Right lobe of liver (tissue), 6 donors: ENCODE measurements around the gene TMEM129. TPM values are rescaled to one million over a fixed set of nuclear protein-coding genes. Genes with fewer than 3 reads are reported as not detected.

Experiments
- ATAC-seq, 4 donors: fragments of 200-7000 bp; cut with Tn5 transposase; one replicate each; pipeline ENCODE4 v1.9.1; 2020; ENCODE audit warnings: mild to moderate bottlenecking in 4 of 4, moderate library complexity in 4 of 4
- DNase-seq, 3 donors: peaks; one replicate each; pipeline ENCODE4 v3.0.0-alpha.2; 2020
- H3K27ac ChIP-seq, 3 donors: fragments of 200-600 bp; one replicate each; pipeline ENCODE4 v1.8.0; 2022
- H3K27me3 ChIP-seq, 2 donors: fragments of 200-600 bp; one replicate each; pipeline ENCODE4 v1.8.0; 2022
- H3K36me3 ChIP-seq, 4 donors: fragments of 200-600 bp; sonication (generic) in 1 of 4; one replicate each; pipeline versions ENCODE4 v1.5.1 to v1.8.0; 2017 to 2022; ENCODE audit warnings: control low read depth in 1 of 4
- H3K4me1 ChIP-seq, 4 donors: fragments of 200-600 bp; sonication (generic) in 1 of 4; one replicate each; pipeline versions ENCODE4 v1.5.1 to v1.8.0; 2017 to 2022; ENCODE audit warnings: control low read depth in 1 of 4
- H3K4me3 ChIP-seq, 3 donors: fragments of 200-600 bp; one replicate each; pipeline ENCODE4 v1.8.0; 2022
- H3K9me3 ChIP-seq, 4 donors: fragments of 200-600 bp; sonication (generic) in 1 of 4; one replicate each; pipeline versions ENCODE4 v1.5.1 to v1.8.0; 2017 to 2022; ENCODE audit warnings: control low read depth in 1 of 4
- POLR2A ChIP-seq: fragments of 450-650 bp; IDR thresholded peaks from one replicate; pipeline ENCODE4 v1.6.1; 2017; ENCODE audit warnings: antibody characterized with exemption, mild to moderate bottlenecking
- WGBS: methylation state at CpG from one replicate; pipeline ENCODE4 v1.1.6; 2018; ENCODE audit warnings: low coverage, low lambda C conversion rate; ENCODE audit not compliant: insufficient coverage; ENCODE audit errors: missing lambda C conversion rate; 5-methylcytosine and 5-hydroxymethylcytosine counted together
- intact Hi-C, 2 donors: fragments of 100-400 bp; cut with DNase I; formaldehyde crosslinking; loops; one replicate each; pipeline versions ENCODE4 v1.11.2 to v1.14.1; 2022
- total RNA-seq, 6 experiments: library from RNA; depleted of rRNA in 2 of 6; stranded (reverse); fragments of >200 nt in 2 of 6; fragmentation: NEBNext Ultra II Directional in 3 of 6; extraction: Animal tissue kit (Norgen Biotek cat#: 25700) in 3 of 6; gene quantifications; one replicate each; pipeline versions ENCODE4 v1.1.0 to v1.2.4, GENCODE V29; 2016 to 2023
- TF ChIP-seq, protein P1 (sequence below), 4 donors: fragments of 200-600 bp in 3 of 4; fragments of 450-650 bp in 1 of 4; IDR thresholded peaks; one replicate each; pipeline versions ENCODE4 v1.5.1 to v1.8.0; 2016 to 2022; ENCODE audit warnings: antibody characterized with exemption in 4 of 4, mild to moderate bottlenecking in 2 of 4
- donor health status: DM: no; HTN: yes; CAD: no.
- donor health status: DM: no; HTN: no; CAD: no.
- donor health status: DM: no; HTN: no; CAD: no.
- donor health status: DM: no; HTN: yes; CAD: no.
- donor health status: DM: no; HTN: yes; CAD: no.

TMEM129 gene
- total RNA-seq, 6 experiments from 2014 or later: 13.8 to 51.0 (median 25.4) TPM

DNA sequence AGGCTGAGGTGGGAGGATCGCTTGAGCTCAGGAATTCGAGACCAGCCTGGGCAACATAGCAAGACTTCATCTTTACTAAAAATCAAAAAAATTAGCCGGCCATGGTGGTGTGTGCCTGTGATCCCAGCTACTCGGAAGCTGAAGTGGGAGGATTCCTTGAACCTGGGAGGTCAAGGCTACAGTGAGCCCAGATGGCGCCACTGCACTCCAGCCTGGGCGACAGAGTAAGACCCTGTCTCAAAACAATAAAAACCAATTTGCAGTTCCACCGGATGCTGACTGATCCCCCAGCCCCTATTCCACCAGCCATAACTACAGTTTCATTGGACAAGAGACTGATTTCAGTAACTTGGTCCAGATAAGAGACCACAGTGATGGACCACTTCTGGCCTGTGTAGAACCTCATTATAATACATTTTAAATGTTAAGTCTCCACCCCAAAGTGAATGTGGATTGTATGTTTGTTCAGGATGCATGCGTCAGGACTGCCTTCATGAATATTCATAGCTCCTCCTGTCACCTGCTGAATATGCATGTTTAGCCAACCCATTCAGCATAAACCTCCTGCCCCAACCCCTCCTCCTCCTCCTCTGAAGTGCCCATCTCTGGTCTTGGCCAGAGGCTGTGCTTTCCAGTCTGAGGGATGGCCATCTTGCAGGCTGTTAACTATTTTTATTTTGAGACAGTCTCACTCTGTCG, 6.7 kb downstream of the TMEM129 start:
- ATAC-seq (no peak), DNase-seq (no peak)
- H3K9me3 ChIP-seq: no peaks in the 10 kb centered on the region
- H3K4me1 ChIP-seq: peaks cover 0 to 41% (median 13%) of the 10 kb centered on the region in 4 donors
- no peak overlapping the region for H3K27ac ChIP-seq
- intact Hi-C loops: no loop called here
- TF ChIP-seq POLR2A: no peak
- TF ChIP-seq, protein P1, sequence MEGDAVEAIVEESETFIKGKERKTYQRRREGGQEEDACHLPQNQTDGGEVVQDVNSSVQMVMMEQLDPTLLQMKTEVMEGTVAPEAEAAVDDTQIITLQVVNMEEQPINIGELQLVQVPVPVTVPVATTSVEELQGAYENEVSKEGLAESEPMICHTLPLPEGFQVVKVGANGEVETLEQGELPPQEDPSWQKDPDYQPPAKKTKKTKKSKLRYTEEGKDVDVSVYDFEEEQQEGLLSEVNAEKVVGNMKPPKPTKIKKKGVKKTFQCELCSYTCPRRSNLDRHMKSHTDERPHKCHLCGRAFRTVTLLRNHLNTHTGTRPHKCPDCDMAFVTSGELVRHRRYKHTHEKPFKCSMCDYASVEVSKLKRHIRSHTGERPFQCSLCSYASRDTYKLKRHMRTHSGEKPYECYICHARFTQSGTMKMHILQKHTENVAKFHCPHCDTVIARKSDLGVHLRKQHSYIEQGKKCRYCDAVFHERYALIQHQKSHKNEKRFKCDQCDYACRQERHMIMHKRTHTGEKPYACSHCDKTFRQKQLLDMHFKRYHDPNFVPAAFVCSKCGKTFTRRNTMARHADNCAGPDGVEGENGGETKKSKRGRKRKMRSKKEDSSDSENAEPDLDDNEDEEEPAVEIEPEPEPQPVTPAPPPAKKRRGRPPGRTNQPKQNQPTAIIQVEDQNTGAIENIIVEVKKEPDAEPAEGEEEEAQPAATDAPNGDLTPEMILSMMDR (IDR thresholded peaks at IDR 0.05): no peak
- H3K27me3 ChIP-seq: no peaks in the 10 kb centered on the region
- no peak overlapping the region for H3K4me3 ChIP-seq
- WGBS: 68% methylated on average over 9 of the region's 9 CpGs
- H3K36me3 ChIP-seq: peaks cover 0 to 2% (median 0%) of the 10 kb centered on the region in 4 donors

DNA sequence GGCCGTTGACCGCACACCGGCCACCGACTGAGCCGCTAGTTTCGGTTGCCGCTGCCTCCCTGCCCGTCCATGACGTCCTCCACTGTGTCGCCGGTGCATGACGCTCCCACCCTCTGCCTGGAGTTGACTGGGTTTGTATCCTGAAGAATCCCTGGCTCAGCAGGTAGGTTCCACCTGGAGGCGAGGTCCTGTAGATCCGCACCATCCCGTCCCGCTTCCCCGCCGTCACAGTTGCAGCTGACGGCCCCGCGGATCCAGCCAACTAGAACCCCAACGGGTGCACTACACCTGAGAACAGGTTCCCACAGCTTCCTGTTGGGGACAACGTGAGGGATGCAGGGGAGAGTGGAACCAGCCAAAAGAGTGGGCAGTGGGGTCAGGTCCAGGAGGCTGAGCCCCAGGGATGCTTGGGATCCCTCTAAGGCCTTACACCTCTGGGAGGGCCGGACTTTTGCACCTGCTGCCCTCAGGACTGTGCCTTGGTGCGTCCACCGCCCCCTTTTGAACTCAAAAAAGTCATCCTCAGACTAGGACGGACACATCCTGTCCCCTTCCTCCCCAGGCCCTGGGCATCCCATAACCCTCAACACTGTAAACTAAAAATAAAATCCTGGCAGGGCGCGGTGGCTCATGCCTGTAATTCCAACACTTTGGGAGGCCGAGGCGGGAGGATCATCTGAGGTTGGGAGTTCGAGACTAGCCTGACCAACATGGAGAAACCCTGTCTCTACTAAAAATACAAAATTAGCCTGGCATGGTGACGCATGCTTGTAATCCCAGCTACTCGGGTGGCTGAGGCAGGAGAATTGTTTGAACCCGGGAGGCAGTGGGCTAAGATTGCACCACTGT, 7.9 kb downstream of the TMEM129 start:
- TF ChIP-seq POLR2A: no peak
- TF ChIP-seq, protein P1 (IDR thresholded peaks at IDR 0.05): no peak
- WGBS: 25% methylated on average over 16 of the region's 35 CpGs
- no peaks in the 10 kb centered on the region for H3K27me3 ChIP-seq
- H3K4me1 ChIP-seq: peaks cover 0 to 29% (median 9%) of the 10 kb centered on the region in 4 donors
- peak overlapping the region; percentile 80 to 93 (median 87) for H3K4me3 ChIP-seq
- intact Hi-C loops: no loop called here
- H3K27ac ChIP-seq: peak overlapping the region; percentile 99 to 100 (median 99)
- peaks cover 0 to 2% (median 0%) of the 10 kb centered on the region in 4 donors for H3K36me3 ChIP-seq
- no peak for DNase-seq
- no peaks in the 10 kb centered on the region for H3K9me3 ChIP-seq
- ATAC-seq: peak in 3 of 4 donors; percentile 1 to 23 (median 8)

DNA sequence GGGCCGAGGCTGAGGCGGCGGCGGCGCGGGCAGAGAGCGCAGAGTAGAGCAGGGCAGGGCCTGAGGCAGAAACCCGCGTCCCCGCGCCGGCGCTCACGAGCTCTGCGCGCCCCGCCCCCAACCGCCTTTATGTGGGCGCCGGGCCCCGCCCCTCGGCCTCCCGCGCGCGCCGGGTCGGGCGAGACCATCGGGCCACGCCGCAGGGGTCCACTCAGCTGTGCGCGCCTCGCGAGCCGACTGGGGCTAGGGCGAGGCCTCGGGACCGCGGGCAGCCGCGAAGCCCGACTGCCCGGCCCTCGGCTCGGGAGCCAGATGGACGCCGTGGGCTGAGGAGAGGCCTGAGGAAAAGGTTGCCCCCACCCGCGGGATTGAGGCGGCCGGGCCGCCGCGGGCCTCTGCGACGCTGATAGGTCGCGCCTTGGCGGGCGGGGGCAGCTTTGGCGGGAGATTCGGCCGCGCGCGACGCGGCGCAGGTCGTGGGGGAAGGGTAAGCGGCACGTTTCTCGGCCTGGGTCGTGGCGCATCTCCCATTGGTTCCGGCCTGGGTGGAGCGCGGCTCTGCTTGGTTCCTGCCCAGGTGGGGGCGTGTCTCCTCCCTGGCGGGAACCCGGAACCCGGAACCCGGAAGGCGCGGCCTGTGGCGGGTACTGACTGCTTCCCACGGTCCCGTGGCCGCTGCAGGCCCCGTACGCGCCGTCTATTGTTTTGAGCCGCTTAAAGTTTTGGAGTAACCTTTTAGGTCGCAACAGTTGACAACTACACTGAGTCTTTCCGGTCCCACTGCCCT, 8.7 kb downstream of the TMEM129 start, which contains the start of gene SLBP:
Gene SLBP, minus strand, starts transcription at position 104 of the 787 bp plus-strand sequence. CDS start 131 bp downstream, outside the sequence.
- DNase-seq (peak; percentile 98 to 99 (median 98)), ATAC-seq (peak; percentile 90 to 95 (median 92))
- peak; percentile 96 for TF ChIP-seq POLR2A
- TF ChIP-seq, protein P1 (IDR thresholded peaks at IDR 0.05): no peak
- no peaks in the 10 kb centered on the region for H3K36me3 ChIP-seq
- H3K4me1 ChIP-seq: peaks cover 0 to 20% (median 6%) of the 10 kb centered on the region in 4 donors
- peak within 1 kb of the TSS; percentile 99 to 100 (median 99) for H3K27ac ChIP-seq
- no peaks in the 10 kb centered on the region for H3K9me3 ChIP-seq
- peak within 1 kb of the TSS; percentile 80 to 93 (median 87) for H3K4me3 ChIP-seq
- intact Hi-C loops: no loop called here
- WGBS: 0% methylated on average over 12 of the region's 98 CpGs
- H3K27me3 ChIP-seq: no peaks in the 10 kb centered on the region

DNA sequence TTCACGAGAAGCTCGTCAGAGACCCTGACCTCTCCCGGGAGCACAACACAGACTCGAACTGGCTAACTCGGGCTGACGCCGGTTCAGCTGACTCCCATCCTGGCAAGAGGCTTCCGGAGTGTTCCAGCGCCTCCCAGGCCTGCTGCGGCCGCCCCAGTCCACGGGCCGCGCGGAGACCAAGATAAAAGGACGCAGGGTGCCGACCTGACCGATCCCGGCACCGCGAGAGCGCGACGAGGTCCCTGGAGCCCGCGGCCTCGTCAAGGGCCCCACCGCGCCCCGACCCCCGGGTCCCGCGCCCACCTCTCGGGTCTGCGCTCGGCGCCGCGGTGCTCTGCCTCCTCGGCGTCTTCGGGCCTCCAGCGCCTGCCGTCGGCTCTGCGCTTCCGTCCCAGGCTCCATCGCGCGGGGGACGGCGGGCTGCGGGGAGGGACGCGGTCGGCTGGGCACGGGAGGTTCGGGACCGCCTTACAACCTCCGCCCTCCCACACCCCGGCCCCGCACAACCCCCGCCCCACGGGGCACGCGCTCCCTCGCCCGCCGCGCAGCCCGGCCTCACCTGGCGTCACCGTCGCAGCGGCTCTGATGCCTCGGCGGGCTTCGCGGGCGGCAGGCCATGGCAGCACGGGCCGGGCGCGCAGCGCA, 9.4 kb downstream of the TMEM129 start:
- Histone ChIP-seq H3K27me3 (no peaks in the 10 kb centered on the region), H3K4me1 (peaks cover 0 to 17% (median 4%) of the 10 kb centered on the region in 4 donors), H3K27ac (peak overlapping the region; percentile 99 to 100 (median 99)), H3K4me3 (peak overlapping the region; percentile 80 to 93 (median 87)), H3K36me3 (no peaks in the 10 kb centered on the region), H3K9me3 (no peaks in the 10 kb centered on the region)
- TF ChIP-seq, protein P1 (IDR thresholded peaks at IDR 0.05): no peak
- TF ChIP-seq POLR2A: no peak
- WGBS: 0% methylated on average over 10 of the region's 85 CpGs
- intact Hi-C loops: no loop called here
- DNase-seq: peak; percentile 73 to 87 (median 73)
- ATAC-seq: peak; percentile 41 to 54 (median 46)
